Activated CD8-positive, alpha-beta T cell treated with anti-CD3 and anti-CD28 coated beads, Interleukin-2, amount 10 ng/mL, durations not matched to agents 7 days and 5 days (primary cell): ENCODE measurements around the gene DRICH1. TPM values are rescaled to one million over a fixed set of nuclear protein-coding genes. Genes with fewer than 3 reads are reported as not detected.
"Not testable (repeated sequence)": the region's sequence is repeated elsewhere in the genome, so short reads cannot be mapped to it uniquely, and the experiment has no call there.

Experiments used
- ATAC-seq: fragments of 150-1000 bp; cut with Tn5 transposase; one replicate; pipeline ENCODE4 v1.10.0; 2021; ENCODE audit warnings: moderate library complexity
- CTCF ChIA-PET: fragments of 350-600 bp; sonication (Branson Sonifier 250); formaldehyde crosslinking; loops from one replicate; lab custom pipeline; 2021; ENCODE audit warnings: antibody characterized with exemption; lab: Charles Lee
- POLR2A ChIA-PET: fragments of 350-600 bp; sonication (Branson Sonifier 250); formaldehyde crosslinking; loops from one replicate; lab custom pipeline; 2021; ENCODE audit warnings: antibody characterized with exemption; lab: Charles Lee
- DNase-seq: peaks from one replicate; pipeline ENCODE4 v3.0.0-alpha.2; 2020
- H3K27ac Mint-ChIP-seq: one replicate; pipeline ENCODE4 v1.8.0; 2021; ENCODE audit warnings: mild to moderate bottlenecking, mixed read lengths
- H3K27me3 Mint-ChIP-seq: one replicate; pipeline ENCODE4 v1.8.0; 2021; ENCODE audit warnings: low read depth, mixed read lengths
- H3K36me3 Mint-ChIP-seq: one replicate; pipeline ENCODE4 v1.8.0; 2021; ENCODE audit warnings: low read depth, mixed read lengths
- H3K4me1 Mint-ChIP-seq: one replicate; pipeline ENCODE4 v1.8.0; 2021; ENCODE audit warnings: low read depth, mixed read lengths
- H3K4me3 Mint-ChIP-seq: one replicate; pipeline ENCODE4 v1.8.0; 2021; ENCODE audit warnings: mild to moderate bottlenecking, mixed read lengths
- H3K9me3 Mint-ChIP-seq: one replicate; pipeline ENCODE4 v1.8.0; 2022; ENCODE audit warnings: mixed read lengths; ENCODE audit not compliant: insufficient read depth
- total RNA-seq, 2 experiments: library from RNA; stranded (reverse); gene quantifications; one replicate each; pipeline ENCODE4 v1.2.3, GENCODE V29; 2021

The DRICH1 gene
- total RNA-seq, 2 experiments from 2014 or later = 0.21 to 0.29 TPM

DNA sequence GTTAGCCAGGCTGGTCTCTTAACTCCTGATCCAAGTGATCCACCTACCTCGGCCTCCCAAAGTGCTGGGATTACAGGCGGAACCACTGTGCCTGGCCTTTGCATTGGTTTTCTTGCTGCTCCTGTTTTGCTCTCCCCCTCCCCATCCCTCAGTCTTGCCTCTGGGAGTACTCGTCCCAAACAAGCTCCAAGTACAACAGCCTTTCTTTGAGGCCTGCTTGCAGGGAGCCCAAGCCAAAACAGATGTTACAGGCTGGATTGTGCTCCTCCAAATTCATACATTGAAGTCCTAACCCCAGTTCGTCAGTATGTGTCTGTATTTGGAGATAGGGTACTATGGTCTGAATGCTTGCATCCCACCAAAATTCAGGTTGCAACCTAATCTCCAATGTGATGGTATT lies 60.6 kb downstream of the DRICH1 start:
- DNase-seq = no peak
- ChIA-PET CTCF (no interaction called here), POLR2A (no interaction called here)
- Mint-ChIP-seq H3K27me3 (peaks cover 21% of the 10 kb centered on the region), H3K27ac (no peak overlapping the region), H3K4me3 (no peak overlapping the region), H3K36me3 (no peaks in the 10 kb centered on the region), H3K9me3 (no peaks in the 10 kb centered on the region), H3K4me1 (peaks cover 2% of the 10 kb centered on the region)
- no peak for ATAC-seq

DNA sequence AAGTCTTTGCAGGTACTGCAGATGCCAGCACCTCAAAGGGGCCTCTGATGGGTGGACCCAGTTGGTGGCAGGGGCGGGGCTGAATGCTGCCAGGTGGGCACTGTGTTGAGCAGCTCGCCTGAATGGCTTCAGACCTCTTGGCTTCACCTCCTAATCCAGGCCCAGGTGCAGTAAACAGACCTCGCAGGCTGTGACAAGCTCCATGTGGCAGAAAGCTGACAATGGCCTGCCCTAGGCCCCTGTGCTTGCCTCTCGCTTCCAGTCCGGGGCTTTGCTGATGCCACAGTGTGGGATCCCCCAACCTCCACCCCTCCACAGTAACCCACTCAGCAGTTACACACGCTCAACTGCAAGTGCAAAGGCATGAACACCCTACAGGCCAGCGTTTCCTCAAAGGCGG lies 61.4 kb downstream of the DRICH1 start:
- POLR2A ChIA-PET = no interaction called here
- Mint-ChIP-seq H3K4me1 (peaks cover 4% of the 10 kb centered on the region), H3K4me3 (no peak overlapping the region), H3K9me3 (no peaks in the 10 kb centered on the region), H3K27ac (no peak overlapping the region), H3K36me3 (no peaks in the 10 kb centered on the region), H3K27me3 (peaks cover 17% of the 10 kb centered on the region)
- DNase-seq = no peak
- no peak for ATAC-seq
- CTCF ChIA-PET = no interaction called here

DNA sequence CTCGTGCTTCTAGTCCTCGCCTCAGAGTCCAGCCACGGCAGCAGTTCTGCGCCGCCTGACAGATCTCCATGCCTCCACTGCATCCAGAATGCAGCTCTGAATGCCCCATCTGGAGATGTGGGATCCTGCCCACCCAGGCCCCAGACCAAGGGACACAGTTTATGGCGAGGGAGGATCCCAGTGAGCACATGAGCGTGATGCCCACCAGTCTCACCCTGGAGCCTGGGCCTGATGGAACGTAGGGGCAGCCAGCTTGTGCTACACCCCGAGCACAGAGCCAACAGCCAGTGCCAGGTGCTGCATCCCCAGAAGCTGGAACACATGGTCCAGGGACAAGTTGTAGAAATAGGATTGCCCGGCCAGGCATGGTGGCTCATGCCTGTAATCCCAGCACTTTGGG lies 62.4 kb downstream of the DRICH1 start:
- Mint-ChIP-seq H3K27ac (no peak overlapping the region), H3K4me3 (no peak overlapping the region), H3K36me3 (no peaks in the 10 kb centered on the region), H3K27me3 (peaks cover 21% of the 10 kb centered on the region), H3K4me1 (peaks cover 8% of the 10 kb centered on the region), H3K9me3 (no peaks in the 10 kb centered on the region)
- ATAC-seq = no peak
- CTCF ChIA-PET = no interaction called here
- POLR2A ChIA-PET = no interaction called here
- DNase-seq = no peak

DNA sequence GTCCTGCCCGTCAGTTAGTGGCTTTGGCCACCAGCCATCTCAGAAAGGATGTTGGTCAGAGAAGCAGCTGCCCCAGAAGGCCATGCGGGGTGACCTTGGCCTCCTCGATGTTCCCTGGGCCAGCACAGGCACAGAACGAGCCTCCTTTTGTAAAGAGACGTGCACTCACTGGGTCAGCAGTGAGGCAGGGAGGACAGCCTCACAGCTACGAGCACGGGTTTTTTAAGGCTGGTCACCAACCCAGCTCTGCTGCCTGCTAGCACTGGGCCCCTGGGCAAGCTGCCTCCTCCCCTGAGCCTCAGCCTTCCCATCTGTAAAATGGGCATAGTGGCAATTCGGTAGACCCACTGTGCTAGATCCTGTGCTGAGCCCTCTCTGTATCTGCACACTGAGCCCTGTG lies 62.8 kb downstream of the DRICH1 start:
- Mint-ChIP-seq H3K4me1 (peaks cover 8% of the 10 kb centered on the region), H3K4me3 (no peak overlapping the region), H3K36me3 (no peaks in the 10 kb centered on the region), H3K9me3 (no peaks in the 10 kb centered on the region), H3K27me3 (peaks cover 26% of the 10 kb centered on the region), H3K27ac (no peak overlapping the region)
- DNase-seq (no peak), ATAC-seq (no peak)
- ChIA-PET POLR2A (no interaction called here), CTCF (no interaction called here)

DNA sequence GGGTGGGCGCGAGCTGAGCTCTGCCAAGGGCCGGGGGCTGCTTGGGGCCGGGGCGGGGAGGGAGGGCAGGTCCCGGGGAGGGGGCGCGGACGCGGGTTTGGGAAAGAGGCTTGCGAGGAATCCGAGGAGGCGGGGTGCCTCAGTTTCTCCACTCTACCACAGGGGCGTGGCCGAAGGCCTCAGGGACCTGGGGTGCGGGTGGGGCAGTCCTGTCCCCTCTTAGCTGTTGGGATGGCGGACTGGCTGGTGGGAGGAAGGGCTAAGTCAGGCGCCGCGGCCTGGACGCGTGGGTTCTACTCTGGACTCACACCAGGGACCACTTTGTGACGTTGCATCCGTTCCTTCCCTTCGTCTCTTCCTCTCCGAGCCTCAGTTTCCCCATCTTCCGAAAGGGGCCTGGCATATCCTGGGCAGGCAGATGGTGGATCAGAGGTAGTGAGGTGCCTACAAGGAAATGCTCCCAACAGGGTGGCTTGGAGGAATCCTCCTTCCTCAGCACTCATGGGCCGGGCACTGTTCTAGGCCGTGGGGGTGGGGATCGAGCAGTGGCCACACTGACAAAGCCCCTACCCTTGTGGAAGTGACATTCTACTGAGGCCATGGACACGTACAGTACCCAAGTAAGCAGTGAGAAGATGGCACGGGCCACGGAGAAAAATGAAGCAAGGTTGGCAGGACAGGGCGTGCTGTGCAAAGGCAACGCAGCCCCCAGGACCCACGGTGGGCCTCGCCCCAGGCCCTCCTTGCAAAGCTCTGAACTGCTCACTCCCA lies 65.2 kb downstream of the DRICH1 start:
- CTCF ChIA-PET = no interaction called here
- H3K4me3 Mint-ChIP-seq = no peak overlapping the region
- no peak for ATAC-seq
- POLR2A ChIA-PET = interaction anchor here (0.6 kb wide), 1 partner anchor 837 kb away, joined by 3 read pairs; no protein-coding TSS in a partner anchor
- no peak for DNase-seq
- H3K36me3 Mint-ChIP-seq = no peaks in the 10 kb centered on the region
- H3K27ac Mint-ChIP-seq = no peak overlapping the region
- H3K4me1 Mint-ChIP-seq = peaks cover 8% of the 10 kb centered on the region
- no peaks in the 10 kb centered on the region for H3K9me3 Mint-ChIP-seq
- peaks cover 28% of the 10 kb centered on the region for H3K27me3 Mint-ChIP-seq

DNA sequence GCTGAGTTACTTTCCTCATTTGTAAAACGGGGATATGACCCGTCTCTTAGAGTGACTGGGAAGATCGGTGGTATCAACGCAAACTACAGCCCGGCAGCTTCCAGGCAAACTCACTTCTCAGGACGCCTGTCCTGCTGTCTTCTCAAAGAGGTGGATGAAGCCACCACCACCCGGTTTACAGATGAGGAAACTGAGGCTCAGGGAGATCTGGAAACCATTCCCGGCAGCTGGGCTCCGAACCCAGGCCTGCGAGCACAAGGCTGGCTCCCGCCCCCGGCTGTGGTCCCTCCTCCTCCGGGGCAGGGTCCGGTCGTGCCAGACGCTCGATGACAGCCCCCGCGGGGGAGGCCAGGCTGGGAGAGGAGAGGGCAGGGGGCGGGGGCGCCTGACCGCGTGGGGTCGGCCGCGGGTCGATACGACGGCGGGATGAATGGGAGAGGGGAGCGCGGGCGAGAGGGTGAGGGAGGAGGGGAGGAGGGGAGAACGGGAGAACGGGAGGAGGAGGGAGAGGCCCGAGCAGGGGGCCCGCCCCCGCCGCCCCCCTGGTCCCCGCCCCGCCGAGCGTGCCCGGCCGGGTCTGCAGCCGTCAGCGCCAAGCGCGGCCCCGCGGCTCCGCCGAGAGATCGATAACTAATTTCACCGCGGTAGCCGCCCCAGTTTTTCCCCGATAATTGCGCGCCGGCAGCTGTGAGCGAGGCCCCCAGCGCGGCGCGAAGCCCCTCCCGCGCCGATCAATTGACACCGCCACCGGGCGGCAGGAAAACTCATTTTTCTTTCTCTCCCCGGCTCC lies 66.0 kb downstream of the DRICH1 start:
- Mint-ChIP-seq H3K27me3 (peaks cover 28% of the 10 kb centered on the region), H3K36me3 (no peaks in the 10 kb centered on the region), H3K4me3 (peak overlapping the region; percentile 54), H3K4me1 (peaks cover 8% of the 10 kb centered on the region), H3K27ac (no peak overlapping the region), H3K9me3 (no peaks in the 10 kb centered on the region)
- DNase-seq = no peak
- ChIA-PET CTCF (no interaction called here), POLR2A (no interaction called here)
- ATAC-seq = no peak

DNA sequence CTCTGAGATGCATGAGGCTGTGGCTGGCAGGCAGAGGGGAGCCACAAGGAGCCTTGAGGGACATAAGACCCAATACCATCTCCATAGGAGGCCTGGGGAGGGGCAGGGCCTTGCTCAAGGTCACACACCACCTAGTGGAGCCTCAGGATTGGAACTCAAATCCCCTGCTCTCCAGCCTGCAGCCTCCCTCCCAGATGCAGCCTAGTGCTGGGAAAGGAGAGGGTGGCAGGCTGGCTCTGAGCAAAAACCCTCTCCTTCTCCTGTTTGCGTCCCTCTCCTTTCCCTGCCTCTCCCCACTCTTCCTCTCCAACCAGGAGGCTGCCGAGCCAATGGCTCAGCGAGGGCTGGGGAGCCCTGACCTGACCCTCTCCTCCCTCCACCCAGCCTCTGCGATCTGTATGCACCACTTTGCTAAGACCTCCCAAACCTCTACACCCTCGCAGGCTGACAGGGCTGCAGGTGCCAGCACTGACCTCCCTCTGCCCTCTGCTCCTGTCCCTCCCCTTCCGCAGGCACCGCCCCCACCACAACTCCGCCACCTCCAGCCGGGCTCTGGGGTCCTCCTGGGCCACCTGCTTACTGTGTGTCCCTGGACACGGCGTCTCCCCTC lies 66.7 kb downstream of the DRICH1 start:
- Mint-ChIP-seq H3K36me3 (no peaks in the 10 kb centered on the region), H3K4me3 (peak overlapping the region; percentile 54), H3K27ac (no peak overlapping the region), H3K9me3 (no peaks in the 10 kb centered on the region), H3K4me1 (peaks cover 8% of the 10 kb centered on the region), H3K27me3 (peaks cover 28% of the 10 kb centered on the region)
- POLR2A ChIA-PET = no interaction called here
- CTCF ChIA-PET = no interaction called here
- ATAC-seq (peak; percentile 54), DNase-seq (no peak)

DNA sequence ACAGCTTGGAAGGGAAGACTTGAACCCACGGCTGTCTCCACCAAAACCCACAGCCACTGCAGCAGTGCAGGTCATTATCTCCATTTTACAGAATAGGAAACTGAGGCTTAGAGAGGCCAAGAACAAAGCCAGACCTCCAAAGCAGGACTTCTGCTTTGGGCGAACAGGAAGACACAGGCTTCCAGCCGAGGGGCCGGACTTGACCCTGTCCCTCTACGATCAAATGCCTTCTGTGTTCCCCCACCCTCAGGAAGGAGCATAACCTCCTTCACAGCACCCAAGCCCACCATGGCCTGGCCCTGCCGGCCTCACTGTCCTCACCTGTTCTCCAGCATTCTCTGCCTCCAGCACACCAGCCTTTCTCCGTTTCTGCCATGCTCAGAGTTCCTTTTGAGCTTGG lies 67.8 kb downstream of the DRICH1 start:
- ATAC-seq (no peak), DNase-seq (no peak)
- Mint-ChIP-seq H3K27me3 (peaks cover 28% of the 10 kb centered on the region), H3K4me1 (peaks cover 8% of the 10 kb centered on the region), H3K27ac (no peak overlapping the region), H3K4me3 (no peak overlapping the region), H3K9me3 (no peaks in the 10 kb centered on the region), H3K36me3 (no peaks in the 10 kb centered on the region)
- POLR2A ChIA-PET = no interaction called here
- CTCF ChIA-PET = no interaction called here

DNA sequence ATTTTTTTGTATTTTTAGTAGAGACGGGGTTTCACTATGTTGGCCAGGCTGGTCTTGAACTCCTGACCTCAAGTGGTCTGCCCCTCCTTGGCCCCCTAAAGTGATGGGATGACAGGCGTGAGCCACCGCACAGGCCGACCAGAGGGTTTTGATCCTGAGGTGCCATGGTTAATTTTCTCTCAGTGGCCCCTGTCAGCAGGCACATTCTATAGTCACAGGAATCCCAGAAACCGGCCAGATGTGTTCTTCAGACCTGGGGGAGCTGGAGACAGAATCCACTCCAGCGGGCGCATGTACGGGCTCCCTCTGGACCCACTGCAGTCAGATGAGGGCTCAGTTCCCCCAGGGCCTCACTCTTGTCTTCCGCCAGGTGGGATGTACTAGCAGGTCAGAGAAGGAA lies 69.0 kb downstream of the DRICH1 start:
- DNase-seq = no peak
- H3K4me1 Mint-ChIP-seq = peaks cover 8% of the 10 kb centered on the region
- CTCF ChIA-PET = no interaction called here
- H3K4me3 Mint-ChIP-seq = no peak overlapping the region
- H3K9me3 Mint-ChIP-seq = no peaks in the 10 kb centered on the region
- no peaks in the 10 kb centered on the region for H3K36me3 Mint-ChIP-seq
- POLR2A ChIA-PET = no interaction called here
- ATAC-seq = no peak
- no peak overlapping the region for H3K27ac Mint-ChIP-seq
- peaks cover 28% of the 10 kb centered on the region for H3K27me3 Mint-ChIP-seq

DNA sequence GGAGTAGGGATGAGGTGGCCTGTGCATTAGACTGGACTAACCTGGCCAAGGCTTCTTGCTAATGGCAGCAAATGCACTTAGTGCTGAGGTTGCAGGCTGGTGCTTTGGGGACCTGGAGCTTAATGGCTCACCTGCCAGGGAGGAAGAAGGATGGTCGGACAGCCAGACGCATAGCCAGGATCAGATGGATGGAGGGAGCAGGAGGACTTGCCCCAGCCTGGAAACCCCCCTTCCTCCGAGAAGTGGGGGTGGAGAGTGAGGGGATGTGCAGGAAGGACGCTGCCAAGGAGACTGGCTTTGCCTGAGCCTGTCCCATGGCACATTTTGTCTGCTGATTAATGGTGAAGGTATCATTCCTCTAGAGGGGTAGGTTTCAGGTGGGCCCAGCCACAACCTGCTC lies 69.9 kb downstream of the DRICH1 start:
- H3K9me3 Mint-ChIP-seq = no peaks in the 10 kb centered on the region
- H3K36me3 Mint-ChIP-seq = no peaks in the 10 kb centered on the region
- ChIA-PET CTCF (no interaction called here), POLR2A (no interaction called here)
- H3K4me1 Mint-ChIP-seq = peaks cover 8% of the 10 kb centered on the region
- ATAC-seq (no peak), DNase-seq (no peak)
- no peak overlapping the region for H3K4me3 Mint-ChIP-seq
- no peak overlapping the region for H3K27ac Mint-ChIP-seq
- peaks cover 23% of the 10 kb centered on the region for H3K27me3 Mint-ChIP-seq

DNA sequence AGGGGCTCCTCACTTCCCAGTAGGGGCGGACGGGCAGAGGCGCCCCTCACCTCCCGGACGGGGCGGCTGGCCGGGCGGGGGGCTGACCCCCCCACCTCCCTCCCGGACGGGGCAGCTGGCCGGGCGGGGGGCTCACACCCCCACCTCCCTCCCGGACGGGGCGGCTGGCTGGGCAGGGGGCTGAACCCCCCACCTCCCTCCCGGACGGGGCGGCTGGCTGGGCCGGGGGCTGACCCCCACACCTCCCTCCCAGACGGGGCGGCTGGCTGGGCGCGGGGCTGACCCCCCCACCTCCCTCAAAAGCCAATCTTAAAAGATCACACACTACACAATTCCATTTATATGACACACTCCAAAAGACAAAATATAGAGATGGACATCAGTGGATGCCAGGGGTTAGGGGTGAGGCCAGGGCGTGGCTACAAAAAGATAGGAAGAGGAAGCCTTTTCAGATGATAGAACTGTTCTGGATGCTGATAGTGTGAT lies 71.1 kb downstream of the DRICH1 start:
- H3K9me3 Mint-ChIP-seq, H3K27ac Mint-ChIP-seq, DNase-seq, H3K36me3 Mint-ChIP-seq, CTCF ChIA-PET, H3K4me1 Mint-ChIP-seq, H3K4me3 Mint-ChIP-seq, ATAC-seq: not testable (repeated sequence)
- POLR2A ChIA-PET = interaction anchor here (0.7 kb wide), 1 partner anchor 1772 kb away, joined by 5 read pairs; no protein-coding TSS in a partner anchor
- peaks cover 16% of the 10 kb centered on the region for H3K27me3 Mint-ChIP-seq

DNA sequence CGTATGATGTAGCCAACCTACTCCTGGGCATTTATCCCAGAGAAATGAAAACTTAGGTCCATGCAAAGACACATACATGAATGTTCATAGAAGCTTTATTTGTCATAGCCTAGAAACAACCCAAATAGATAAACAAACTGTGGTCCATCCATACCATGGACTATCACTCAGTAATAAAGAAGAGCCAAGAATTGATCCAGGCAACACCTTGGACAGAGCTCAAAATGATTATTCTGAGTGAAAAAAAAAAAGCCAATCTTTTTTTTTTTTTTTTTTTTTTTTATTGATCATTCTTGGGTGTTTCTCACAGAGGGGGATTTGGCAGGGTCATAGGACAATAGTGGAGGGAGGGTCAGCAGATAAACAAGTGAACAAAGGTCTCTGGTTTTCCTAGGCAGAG lies 71.9 kb downstream of the DRICH1 start:
- H3K4me1 Mint-ChIP-seq, H3K27ac Mint-ChIP-seq, ATAC-seq, H3K36me3 Mint-ChIP-seq, H3K4me3 Mint-ChIP-seq, CTCF ChIA-PET, DNase-seq, H3K27me3 Mint-ChIP-seq, H3K9me3 Mint-ChIP-seq, POLR2A ChIA-PET: not testable (repeated sequence)
